Loucy (cell line): Measurements from ENCODE around the gene RAB7A.

Experiments
- H2AFZ ChIP-seq: fragments of 200-600 bp; sonication (generic); 2 replicates; pipeline ENCODE4 v1.6.0; 2016; ENCODE audit warnings: antibody characterized with exemption, mild to moderate bottlenecking, low read length, moderate library complexity
- H3F3A ChIP-seq: fragments of 200-600 bp; 2 replicates; pipeline ENCODE4 v1.6.0; 2016; ENCODE audit warnings: antibody characterized with exemption, low read depth, mild to moderate bottlenecking
- H3K27me3 ChIP-seq: fragments of 200-600 bp; sonication (generic); 2 replicates; pipeline ENCODE4 v1.6.1; 2014; ENCODE audit warnings: low read length, mild to moderate bottlenecking; ENCODE audit not compliant: insufficient read depth, poor library complexity, severe bottlenecking
- H3K36me3 ChIP-seq: fragments of 200-600 bp; sonication (generic); 2 replicates; pipeline ENCODE4 v1.6.1; 2016; ENCODE audit warnings: low read length; ENCODE audit not compliant: insufficient read depth
- H3K4me1 ChIP-seq: fragments of 200-600 bp; sonication (generic); 2 replicates; pipeline ENCODE4 v1.5.1; 2014; ENCODE audit warnings: low read length, mild to moderate bottlenecking; ENCODE audit not compliant: insufficient read depth, poor library complexity, severe bottlenecking
- H3K4me2 ChIP-seq: fragments of 200-600 bp; sonication (generic); 2 replicates; pipeline ENCODE4 v1.6.0; 2014; ENCODE audit warnings: antibody characterized with exemption, low read length, low read depth, mild to moderate bottlenecking; ENCODE audit not compliant: poor library complexity, severe bottlenecking
- H3K4me3 ChIP-seq: fragments of 200-600 bp; sonication (generic); 2 replicates; pipeline ENCODE4 v1.5.1; 2014; ENCODE audit warnings: low read length, mild to moderate bottlenecking, mixed read lengths; ENCODE audit not compliant: poor library complexity, severe bottlenecking
- H3K79me2 ChIP-seq: fragments of 200-600 bp; sonication (generic); 2 replicates; pipeline ENCODE4 v1.6.1; 2014; ENCODE audit warnings: low read length; ENCODE audit not compliant: insufficient read depth
- H3K9ac ChIP-seq: fragments of 200-600 bp; sonication (generic); 2 replicates; pipeline ENCODE4 v1.6.0; 2014; ENCODE audit warnings: mild to moderate bottlenecking, low read depth, low read length, moderate library complexity; ENCODE audit not compliant: poor library complexity, severe bottlenecking
- H3K9me2 ChIP-seq: fragments of 200-600 bp; sonication (generic); replicated peaks from 2 replicates; pipeline ENCODE4 v1.6.1; 2016; ENCODE audit warnings: low read depth, low read length, mixed read lengths
- H3K9me3 ChIP-seq: fragments of 200-600 bp; sonication (generic); 2 replicates; pipeline ENCODE4 v1.6.1; 2014; ENCODE audit warnings: mild to moderate bottlenecking, antibody characterized with exemption, low read length, low read depth; ENCODE audit not compliant: insufficient read depth
- H4K20me1 ChIP-seq: fragments of 200-600 bp; sonication (generic); 2 replicates; pipeline ENCODE4 v1.6.0; 2014; ENCODE audit warnings: antibody characterized with exemption, low read length, mild to moderate bottlenecking; ENCODE audit not compliant: insufficient read depth, poor library complexity, severe bottlenecking
- CTCF ChIP-seq: fragments of 200-600 bp; sonication (generic); conservative IDR thresholded peaks from 2 replicates; pipeline ENCODE4 v1.5.1; 2014; ENCODE audit warnings: mild to moderate bottlenecking, antibody characterized with exemption, low read length
- EZH2phosphoT487 ChIP-seq: fragments of 200-600 bp; IDR thresholded peaks from 2 replicates; pipeline ENCODE4 v1.6.1; 2018; ENCODE audit warnings: antibody characterized with exemption, mild to moderate bottlenecking, moderate library complexity, borderline replicate concordance

The RAB7A gene

GRCh38 chr3:128726023-128727016 is at the start of gene RAB7A:
Gene RAB7A, plus strand, starts transcription at chr3:128726183. Its CDS starts 69,185 bp downstream, at chr3:128795368.
- H3K9me2 ChIP-seq, result no peaks in the 10 kb centered on the region
- no peaks in the 10 kb centered on the region for H3K36me3 ChIP-seq
- H3K4me1 ChIP-seq, result peaks cover 37% of the 10 kb centered on the region
- H4K20me1 ChIP-seq, result peaks cover 46% of the 10 kb centered on the region
- H3K79me2 ChIP-seq, result peaks cover 54% of the 10 kb centered on the region
- H3K4me3 ChIP-seq, result peak within 1 kb of the TSS; percentile 93
- peak within 1 kb of the TSS; percentile 95 for H3K4me2 ChIP-seq
- H3K27me3 ChIP-seq, result peaks cover 4% of the 10 kb centered on the region
- H3F3A ChIP-seq, result no peaks in the 10 kb centered on the region
- peak within 1 kb of the TSS; percentile 83 for H3K9ac ChIP-seq
- H3K9me3 ChIP-seq, result no peaks in the 10 kb centered on the region
- TF ChIP-seq EZH2phosphoT487 (no peak), CTCF (no peak)
- H2AFZ ChIP-seq, result peak within 1 kb of the TSS; percentile 93

- peaks cover 24% of the 10 kb centered on the region for H3K79me2 ChIP-seq
- no peaks in the 10 kb centered on the region for H3K36me3 ChIP-seq
- H3K27me3 ChIP-seq, result no peaks in the 10 kb centered on the region
- no peaks in the 10 kb centered on the region for H3K9me3 ChIP-seq
- no peak for TF ChIP-seq CTCF
- no peak for TF ChIP-seq EZH2phosphoT487
- H3K4me1 ChIP-seq, result peaks cover 45% of the 10 kb centered on the region
- peaks cover 7% of the 10 kb centered on the region for H3F3A ChIP-seq
- peak overlapping the region; percentile 94 for H3K9ac ChIP-seq
- H4K20me1 ChIP-seq, result no peaks in the 10 kb centered on the region
- peak overlapping the region; percentile 84 for H3K4me3 ChIP-seq
- no peaks in the 10 kb centered on the region for H3K9me2 ChIP-seq
- H2AFZ ChIP-seq, result no peak overlapping the region
- peak overlapping the region; percentile 77 for H3K4me2 ChIP-seq
Observed at GRCh38 chr3:128679338-128679737, 46.6 kb upstream of the RAB7A start.

DNA sequence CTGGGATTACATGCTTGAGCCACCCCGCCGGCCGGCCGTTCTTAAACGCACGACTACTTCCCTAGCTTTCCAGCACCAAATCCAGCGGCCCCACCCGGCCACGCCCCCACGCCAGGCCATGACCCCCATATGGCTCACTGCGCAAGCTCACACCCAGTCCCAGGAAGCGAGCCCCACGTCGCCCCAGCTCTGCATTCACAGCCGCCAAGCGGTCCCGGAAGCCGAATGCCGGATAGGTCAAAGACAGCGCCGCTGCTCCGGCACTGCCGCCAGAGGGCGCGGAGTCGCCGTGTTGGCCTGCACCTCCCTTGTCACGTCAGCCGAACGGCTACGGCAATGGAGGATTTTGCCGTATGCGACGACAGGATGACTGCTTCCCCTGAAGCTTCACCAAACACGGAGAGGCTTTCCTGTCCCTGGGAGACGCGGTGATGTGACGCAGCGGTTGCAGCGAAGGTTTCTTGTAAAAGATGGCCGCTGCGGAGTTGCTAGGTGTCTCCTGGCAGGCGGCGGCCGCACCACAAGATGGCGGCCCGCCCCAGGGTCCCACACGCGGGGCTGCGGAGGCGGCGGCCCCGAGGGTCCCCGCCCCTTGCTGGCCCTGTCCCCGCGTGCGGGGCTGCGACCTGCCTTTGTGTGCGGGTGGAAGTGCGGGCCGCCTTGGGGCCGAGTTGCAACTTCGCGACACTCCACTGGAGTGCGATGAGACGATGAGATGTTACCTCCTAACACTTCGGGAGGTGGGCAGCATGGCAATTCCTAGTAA is 45.2 kb upstream of the RAB7A start:
- H3K9me3 ChIP-seq, result no peaks in the 10 kb centered on the region
- peak overlapping the region; percentile 88 for H3K4me2 ChIP-seq
- H2AFZ ChIP-seq, result peak overlapping the region; percentile 56
- no peaks in the 10 kb centered on the region for H3K36me3 ChIP-seq
- no peaks in the 10 kb centered on the region for H3K9me2 ChIP-seq
- H3K27me3 ChIP-seq, result no peaks in the 10 kb centered on the region
- no peaks in the 10 kb centered on the region for H4K20me1 ChIP-seq
- peak overlapping the region; percentile 84 for H3K4me3 ChIP-seq
- H3K79me2 ChIP-seq, result peaks cover 24% of the 10 kb centered on the region
- H3F3A ChIP-seq, result peaks cover 16% of the 10 kb centered on the region
- peaks cover 47% of the 10 kb centered on the region for H3K4me1 ChIP-seq
- TF ChIP-seq CTCF, result peak; percentile 87
- no peak for TF ChIP-seq EZH2phosphoT487
- peak overlapping the region; percentile 94 for H3K9ac ChIP-seq
